ENCODE results near the gene CD27. TPM values are rescaled to one million over a fixed set of nuclear protein-coding genes. Genes with fewer than 3 reads are reported as not detected.
A peak's percentile ranks its signal among the peaks of the same experiment; 100 is the strongest.

CD27 gene
- total and polyA plus RNA-seq, 9 of the 15 experiments (the other 6 are each of a cell fraction or from before 2014, with no cell fraction given), result 0.24 TPM; not detected in 8

- TF ChIP-seq, protein P1, sequence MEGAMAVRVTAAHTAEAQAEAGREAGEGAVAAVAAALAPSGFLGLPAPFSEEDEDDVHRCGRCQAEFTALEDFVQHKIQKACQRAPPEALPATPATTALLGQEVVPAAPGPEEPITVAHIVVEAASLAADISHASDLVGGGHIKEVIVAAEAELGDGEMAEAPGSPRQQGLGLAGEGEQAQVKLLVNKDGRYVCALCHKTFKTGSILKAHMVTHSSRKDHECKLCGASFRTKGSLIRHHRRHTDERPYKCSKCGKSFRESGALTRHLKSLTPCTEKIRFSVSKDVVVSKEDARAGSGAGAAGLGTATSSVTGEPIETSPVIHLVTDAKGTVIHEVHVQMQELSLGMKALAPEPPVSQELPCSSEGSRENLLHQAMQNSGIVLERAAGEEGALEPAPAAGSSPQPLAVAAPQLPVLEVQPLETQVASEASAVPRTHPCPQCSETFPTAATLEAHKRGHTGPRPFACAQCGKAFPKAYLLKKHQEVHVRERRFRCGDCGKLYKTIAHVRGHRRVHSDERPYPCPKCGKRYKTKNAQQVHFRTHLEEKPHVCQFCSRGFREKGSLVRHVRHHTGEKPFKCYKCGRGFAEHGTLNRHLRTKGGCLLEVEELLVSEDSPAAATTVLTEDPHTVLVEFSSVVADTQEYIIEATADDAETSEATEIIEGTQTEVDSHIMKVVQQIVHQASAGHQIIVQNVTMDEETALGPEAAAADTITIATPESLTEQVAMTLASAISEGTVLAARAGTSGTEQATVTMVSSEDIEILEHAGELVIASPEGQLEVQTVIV (CRISPR knock-in tag; IDR thresholded peaks at IDR 0.05; ENCODE audit: borderline replicate concordance), result no peak
- TF ChIP-seq, protein P2, sequence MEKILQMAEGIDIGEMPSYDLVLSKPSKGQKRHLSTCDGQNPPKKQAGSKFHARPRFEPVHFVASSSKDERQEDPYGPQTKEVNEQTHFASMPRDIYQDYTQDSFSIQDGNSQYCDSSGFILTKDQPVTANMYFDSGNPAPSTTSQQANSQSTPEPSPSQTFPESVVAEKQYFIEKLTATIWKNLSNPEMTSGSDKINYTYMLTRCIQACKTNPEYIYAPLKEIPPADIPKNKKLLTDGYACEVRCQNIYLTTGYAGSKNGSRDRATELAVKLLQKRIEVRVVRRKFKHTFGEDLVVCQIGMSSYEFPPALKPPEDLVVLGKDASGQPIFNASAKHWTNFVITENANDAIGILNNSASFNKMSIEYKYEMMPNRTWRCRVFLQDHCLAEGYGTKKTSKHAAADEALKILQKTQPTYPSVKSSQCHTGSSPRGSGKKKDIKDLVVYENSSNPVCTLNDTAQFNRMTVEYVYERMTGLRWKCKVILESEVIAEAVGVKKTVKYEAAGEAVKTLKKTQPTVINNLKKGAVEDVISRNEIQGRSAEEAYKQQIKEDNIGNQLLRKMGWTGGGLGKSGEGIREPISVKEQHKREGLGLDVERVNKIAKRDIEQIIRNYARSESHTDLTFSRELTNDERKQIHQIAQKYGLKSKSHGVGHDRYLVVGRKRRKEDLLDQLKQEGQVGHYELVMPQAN (IDR thresholded peaks at IDR 0.05; ENCODE audit: borderline replicate concordance), result peak; percentile 82
- TF ChIP-seq MXI1 (IDR thresholded peaks at IDR 0.05; ENCODE audit: low read depth, low read length) (peak; percentile 63; the same call in 1 of the 2 replicates), C11orf30 (IDR thresholded peaks at IDR 0.05; ENCODE audit: low read depth) (no peak), FOXK2 (conservative IDR thresholded peaks at IDR 0.05 in 1 of 2, IDR thresholded peaks at IDR 0.05 in 1 of 2; ENCODE audit: low read depth in 2 of 2) (no peak; a peak in 1 of 4 replicates), ERF (CRISPR knock-in tag; IDR thresholded peaks at IDR 0.05) (no peak), PTTG1 (tag; IDR thresholded peaks at IDR 0.05; ENCODE audit: low read depth) (no peak), HMGN3 (IDR thresholded peaks at IDR 0.05; ENCODE audit: borderline replicate concordance, extremely low read depth, insufficient read length, low read depth, low read length) (peak; percentile 49), ZKSCAN8 (CRISPR knock-in tag; IDR thresholded peaks at IDR 0.05) (no peak), RCOR1 (IDR thresholded peaks at IDR 0.05; ENCODE audit: borderline replicate concordance in 1 of 2, low read depth in 2 of 2, low read length in 2 of 2) (peak in 1 of 2 experiments; percentile 3; a peak in 1 of 4 replicates), ZFP91 (CRISPR knock-in tag; IDR thresholded peaks at IDR 0.05) (no peak), SAP30 (IDR thresholded peaks at IDR 0.05; ENCODE audit: borderline replicate concordance, insufficient read depth, low read depth, low read length, poor library complexity, severe bottlenecking) (peak; percentile 28), TAF7 (tag; IDR thresholded peaks at IDR 0.05) (peak; percentile 78), SMARCA4 (IDR thresholded peaks at IDR 0.05) (no peak), DNMT1 (IDR thresholded peaks at IDR 0.05) (no peak), NRF1 (conservative IDR thresholded peaks at IDR 0.05 in 1 of 2, IDR thresholded peaks at IDR 0.05 in 1 of 2) (peak; percentile 47 to 53; a peak in 2 of 4 replicates), POLR2B (IDR thresholded peaks at IDR 0.05; ENCODE audit: low read depth, partially characterized antibody) (peak; percentile 49), MAZ (CRISPR knock-in tag; conservative IDR thresholded peaks at IDR 0.05 in 1 of 2, IDR thresholded peaks at IDR 0.05 in 1 of 2) (peak; percentile 5 to 72; a peak in 3 of 4 replicates), CBFA2T3 (IDR thresholded peaks at IDR 0.05) (no peak), MBD2 (IDR thresholded peaks at IDR 0.05; ENCODE audit: borderline replicate concordance, low read depth) (peak; percentile 37; the same call in 1 of the 2 replicates), RBM17 (IDR thresholded peaks at IDR 0.05; ENCODE audit: borderline replicate concordance, low read depth, low read length) (no peak), STAT5A (IDR thresholded peaks at IDR 0.05; ENCODE audit: borderline replicate concordance, low read length) (no peak; the same call in 1 of the 2 replicates)
Observed at GRCh38 chr12:6493497-6494257, 48.9 kb downstream of the CD27 start, which contains the start of gene NCAPD2 (continued).

Measured in K562 (cell line).